NCI-H146 (cell line): ENCODE results near the gene ELOVL2.

Experiments used
- DNase-seq: peaks from one replicate; lab custom pipeline; 2025; lab: John Stamatoyannopoulos, UW

The ELOVL2 gene

GRCh38 chr6:10979603-10980002, 64.5 kb downstream of the ELOVL2 start:
- DNase-seq, result no peak

- no peak for DNase-seq
Measured at GRCh38 chr6:10977231-10977968, 66.7 kb downstream of the ELOVL2 start.

- DNase-seq, result no peak
Measured at GRCh38 chr6:10976571-10976970, 67.5 kb downstream of the ELOVL2 start.

GRCh38 chr6:10972196-10972595, 71.9 kb downstream of the ELOVL2 start:
- no peak for DNase-seq

- no peak for DNase-seq
Measured at GRCh38 chr6:10970731-10971130, 73.4 kb downstream of the ELOVL2 start.

GRCh38 chr6:10968776-10969175, 75.3 kb downstream of the ELOVL2 start:
- DNase-seq, result no peak

GRCh38 chr6:10964684-10965083, 79.4 kb downstream of the ELOVL2 start:
- DNase-seq, result no peak

- DNase-seq, result no peak
Measured at GRCh38 chr6:10963113-10963512, 81.0 kb downstream of the ELOVL2 start.

GRCh38 chr6:10962673-10963072, 81.4 kb downstream of the ELOVL2 start:
- DNase-seq, result no peak

- DNase-seq, result no peak
Measured at GRCh38 chr6:10961837-10962236, 82.3 kb downstream of the ELOVL2 start.

GRCh38 chr6:10960171-10960570, 83.9 kb downstream of the ELOVL2 start:
- DNase-seq, result no peak

- no peak for DNase-seq
Measured at GRCh38 chr6:10957414-10957886, 86.7 kb downstream of the ELOVL2 start.

- DNase-seq, result no peak
Measured at GRCh38 chr6:10956776-10957175, 87.3 kb downstream of the ELOVL2 start.

GRCh38 chr6:10954590-10955010, 89.5 kb downstream of the ELOVL2 start:
- peak; percentile 76 for DNase-seq

GRCh38 chr6:10951675-10952282, 92.3 kb downstream of the ELOVL2 start:
- DNase-seq, result peak; percentile 10

- DNase-seq, result no peak
Measured at GRCh38 chr6:10949579-10950490, 94.3 kb downstream of the ELOVL2 start.

GRCh38 chr6:10947966-10948365, 96.1 kb downstream of the ELOVL2 start:
- DNase-seq, result no peak

GRCh38 chr6:10945845-10946244, 98.3 kb downstream of the ELOVL2 start:
- no peak for DNase-seq

GRCh38 chr6:10939840-10940239, 104.3 kb downstream of the ELOVL2 start:
- no peak for DNase-seq

- no peak for DNase-seq
Measured at GRCh38 chr6:10933126-10933525, 111.0 kb downstream of the ELOVL2 start.
